Body of pancreas (tissue), 4 donors: Measurements from ENCODE around the gene GSTK1.

ENCODE experiments used
- CTCF ChIP-seq, 7 experiments: fragments of 450-650 bp in 4 of 7; fragments of 200-600 bp in 3 of 7; sonication (generic) in 3 of 7; IDR thresholded peaks; one replicate each; pipeline ENCODE4 v1.5.1; 2016 to 2019; ENCODE audit warnings: antibody characterized with exemption in 7 of 7
- POLR2A ChIP-seq, 3 donors: fragments of 450-650 bp; IDR thresholded peaks; one replicate each; pipeline ENCODE4 v1.6.1; 2016; ENCODE audit warnings: antibody characterized with exemption in 3 of 3, mild to moderate bottlenecking in 2 of 3

GRCh38 chr7:143233816-143234532 lies 29.3 kb upstream of the GSTK1 start:
- TF ChIP-seq CTCF (IDR thresholded peaks at IDR 0.05): no peak
- TF ChIP-seq POLR2A (IDR thresholded peaks at IDR 0.05): no peak
